MM.1S (cell line): ENCODE measurements around the gene SPAG17.

Experiments
- CTCF ChIP-seq: fragments of 300-600 bp; sonication (generic); IDR thresholded peaks from 2 replicates; pipeline ENCODE4 v1.5.1; 2016; ENCODE audit warnings: antibody characterized with exemption, low read length, mixed read lengths
- EZH2phosphoT487 ChIP-seq: fragments of 300-600 bp; sonication (generic); IDR thresholded peaks from 2 replicates; pipeline ENCODE4 v1.6.1; 2018; ENCODE audit warnings: antibody characterized with exemption, low read length

- TF ChIP-seq CTCF (no peak), EZH2phosphoT487 (no peak)
Measured at GRCh38 chr1:118116401-118116800, 68.6 kb downstream of the SPAG17 start.
